K562 (cell line): ENCODE results near the gene SMAP2. TPM values are rescaled to one million over a fixed set of nuclear protein-coding genes. Genes with fewer than 3 reads are reported as not detected.

ENCODE experiments used
- EGR1 ChIP-seq: fragments of 450-650 bp; conservative IDR thresholded peaks from 2 replicates; pipeline ENCODE4 v1.6.1; 2017; ENCODE audit warnings: mild to moderate bottlenecking
- ERF ChIP-seq: fragments of 450-650 bp; formaldehyde crosslinking; IDR thresholded peaks from 2 replicates; pipeline ENCODE4 v1.4.0; 2020; ENCODE audit warnings: mild to moderate bottlenecking, mixed read lengths
- IRF2 ChIP-seq: sonication (generic); formaldehyde crosslinking; IDR thresholded peaks from 2 replicates; pipeline ENCODE4 v1.8.1; 2022; ENCODE audit warnings: mild to moderate bottlenecking, missing genetic modification reagents
- JUND ChIP-seq, 2 experiments: IDR thresholded peaks; 2 replicates in 1 of 2; 3 replicates in 1 of 2; pipeline ENCODE4 v1.6.1; 2011; ENCODE audit warnings: borderline replicate concordance in 2 of 2, low read depth in 2 of 2, low read length in 2 of 2, improper control_type of control experiment in 1 of 2, missing biosample characterization in 1 of 2, missing genetic modification characterization in 1 of 2, missing genetic modification reagents in 1 of 2
- MAZ ChIP-seq, 2 experiments: fragments of 450-650 bp in 1 of 2; sonication (generic) in 1 of 2; formaldehyde crosslinking; IDR thresholded peaks in 1 of 2; conservative IDR thresholded peaks in 1 of 2; 2 replicates each; pipeline versions ENCODE4 v1.4.0 to v1.5.0; 2020; ENCODE audit warnings: mild to moderate bottlenecking in 1 of 2, missing genetic modification reagents in 1 of 2
- NCOA1 ChIP-seq: fragments of 450-650 bp; IDR thresholded peaks from 2 replicates; pipeline ENCODE4 v1.6.1; 2016; ENCODE audit warnings: low read depth
- NR2C2 ChIP-seq, 2 experiments: fragments of 200-800 bp in 1 of 2; sonication (Bioruptor generic) in 1 of 2; sonication (generic) in 1 of 2; formaldehyde crosslinking in 1 of 2; IDR thresholded peaks; 2 replicates each; pipeline versions ENCODE4 v1.6.1 to v1.8.0; 2016 to 2022; ENCODE audit warnings: mild to moderate bottlenecking in 1 of 2, missing compliant biosample characterization in 1 of 2, missing genetic modification characterization in 1 of 2, missing genetic modification reagents in 1 of 2
- PHF21A ChIP-seq: fragments of 450-650 bp; IDR thresholded peaks from 2 replicates; pipeline ENCODE4 v1.6.1; 2017; ENCODE audit warnings: low read depth, borderline replicate concordance
- POLR2AphosphoS2 ChIP-seq: IDR thresholded peaks from 2 replicates; pipeline ENCODE4 v1.6.1; 2012; ENCODE audit warnings: low read length, improper control_type of control experiment
- PTRF ChIP-seq: fragments of 450-650 bp; IDR thresholded peaks from 2 replicates; pipeline ENCODE4 v1.6.1; 2016; ENCODE audit warnings: mild to moderate bottlenecking, missing genetic modification characterization, missing compliant biosample characterization
- RBM34 ChIP-seq: fragments of 200-400 bp; formaldehyde crosslinking; IDR thresholded peaks from 2 replicates; pipeline ENCODE4 v1.6.1; 2018; ENCODE audit warnings: low read length, borderline replicate concordance; ENCODE audit not compliant: insufficient read depth
- RCOR1 ChIP-seq, 2 experiments: IDR thresholded peaks; 2 replicates each; pipeline ENCODE4 v1.6.1; 2012; ENCODE audit warnings: low read depth in 2 of 2, low read length in 2 of 2, borderline replicate concordance in 1 of 2, improper control_type of control experiment in 1 of 2
- SIN3A ChIP-seq, 2 experiments: fragments of 150-350 bp in 1 of 2; IDR thresholded peaks; 2 replicates each; pipeline ENCODE4 v1.6.1; 2011 to 2016; ENCODE audit warnings: borderline replicate concordance in 2 of 2, low read depth in 2 of 2, low read length in 2 of 2, mild to moderate bottlenecking in 2 of 2, moderate library complexity in 2 of 2; ENCODE audit not compliant: control insufficient read depth in 1 of 2
- SPI1 ChIP-seq: IDR thresholded peaks from 2 replicates; pipeline ENCODE4 v1.6.1; 2011; ENCODE audit warnings: low read depth, low read length, control low read depth, borderline replicate concordance
- TARDBP ChIP-seq: fragments of 450-650 bp; IDR thresholded peaks from 2 replicates; pipeline ENCODE4 v1.6.1; 2016
- THRAP3 ChIP-seq: fragments of 450-650 bp; IDR thresholded peaks from 2 replicates; pipeline ENCODE4 v1.6.1; 2016; ENCODE audit warnings: mild to moderate bottlenecking, inconsistent platforms, borderline replicate concordance
- ZBTB8A ChIP-seq: fragments of 450-650 bp; IDR thresholded peaks from 2 replicates; pipeline ENCODE4 v1.6.1; 2018; ENCODE audit warnings: mild to moderate bottlenecking, moderate library complexity; ENCODE audit not compliant: partially characterized antibody
- ZNF696 ChIP-seq: fragments of 250-450 bp; sonication (Bioruptor Pico); conservative IDR thresholded peaks from 2 replicates; pipeline ENCODE4 v1.4.0; 2020; ENCODE audit warnings: mild to moderate bottlenecking, moderate library complexity
- ZSCAN32 ChIP-seq: fragments of 450-650 bp; formaldehyde crosslinking; IDR thresholded peaks from 2 replicates; pipeline ENCODE4 v1.4.0; 2020; ENCODE audit warnings: mild to moderate bottlenecking, moderate library complexity
- polyA plus RNA-seq, 8 experiments: library from polyadenylated mRNA; depleted of rRNA in 4 of 8; stranded (reverse) in 5 of 8; unstranded in 3 of 8; fragments of >200 nt; fragmentation: Nextera tagmentation in 2 of 8; fragmentation: Illumina TruSeq in 1 of 8; extraction: Ambion mirVana in 2 of 8; extraction: Trizol in 1 of 8; gene quantifications; 2 replicates each; pipeline versions ENCODE4 v1.2.1 to v1.2.3, GENCODE V29; 2011 to 2014; ENCODE audit warnings: inconsistent platforms in 1 of 8, missing spikeins in 1 of 8
- total RNA-seq, 7 experiments: library from RNA; depleted of rRNA in 6 of 7; stranded (reverse); fragments of >200 nt in 6 of 7; fragmentation: Illumina TruSeq in 2 of 7; extraction: Trizol in 2 of 7; gene quantifications; 2 replicates each; pipeline versions ENCODE4 v1.2.1 to v1.2.3, GENCODE V29; 2011 to 2021; ENCODE audit warnings: low replicate concordance in 1 of 7
- TF ChIP-seq, protein P1 (sequence below), 2 experiments: fragments of 450-650 bp; formaldehyde crosslinking in 1 of 2; IDR thresholded peaks; 2 replicates each; pipeline versions ENCODE4 v1.4.0 to v1.6.1; 2014 to 2020; ENCODE audit warnings: mild to moderate bottlenecking in 2 of 2, borderline replicate concordance in 1 of 2, low read depth in 1 of 2

SMAP2 gene
- total and polyA plus RNA-seq, 9 of the 15 experiments (the other 6 are each of a cell fraction or from before 2014, with no cell fraction given) = 38.7 to 212 (median 94.1) TPM

DNA sequence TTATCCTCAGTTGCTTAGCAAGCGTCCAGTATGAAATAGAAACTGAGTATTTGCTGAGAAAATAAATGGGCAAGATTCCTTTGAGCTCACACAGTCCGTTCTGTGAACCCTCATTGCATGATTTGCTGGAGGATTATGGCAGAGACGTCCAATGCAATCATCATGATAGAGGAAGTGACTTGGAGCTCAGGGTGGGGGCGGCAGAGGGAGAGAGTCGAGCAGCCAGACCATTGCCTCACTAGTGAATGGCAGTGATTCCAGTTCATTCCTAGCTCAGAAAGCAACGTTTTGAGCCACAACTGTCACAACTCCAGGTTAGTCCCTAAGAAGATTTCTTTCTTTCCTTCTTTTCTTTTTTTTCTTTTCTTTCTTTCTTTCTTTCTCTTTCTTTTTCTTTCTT lies 28.9 kb upstream of the SMAP2 start (continued):
- TF ChIP-seq, protein P1, sequence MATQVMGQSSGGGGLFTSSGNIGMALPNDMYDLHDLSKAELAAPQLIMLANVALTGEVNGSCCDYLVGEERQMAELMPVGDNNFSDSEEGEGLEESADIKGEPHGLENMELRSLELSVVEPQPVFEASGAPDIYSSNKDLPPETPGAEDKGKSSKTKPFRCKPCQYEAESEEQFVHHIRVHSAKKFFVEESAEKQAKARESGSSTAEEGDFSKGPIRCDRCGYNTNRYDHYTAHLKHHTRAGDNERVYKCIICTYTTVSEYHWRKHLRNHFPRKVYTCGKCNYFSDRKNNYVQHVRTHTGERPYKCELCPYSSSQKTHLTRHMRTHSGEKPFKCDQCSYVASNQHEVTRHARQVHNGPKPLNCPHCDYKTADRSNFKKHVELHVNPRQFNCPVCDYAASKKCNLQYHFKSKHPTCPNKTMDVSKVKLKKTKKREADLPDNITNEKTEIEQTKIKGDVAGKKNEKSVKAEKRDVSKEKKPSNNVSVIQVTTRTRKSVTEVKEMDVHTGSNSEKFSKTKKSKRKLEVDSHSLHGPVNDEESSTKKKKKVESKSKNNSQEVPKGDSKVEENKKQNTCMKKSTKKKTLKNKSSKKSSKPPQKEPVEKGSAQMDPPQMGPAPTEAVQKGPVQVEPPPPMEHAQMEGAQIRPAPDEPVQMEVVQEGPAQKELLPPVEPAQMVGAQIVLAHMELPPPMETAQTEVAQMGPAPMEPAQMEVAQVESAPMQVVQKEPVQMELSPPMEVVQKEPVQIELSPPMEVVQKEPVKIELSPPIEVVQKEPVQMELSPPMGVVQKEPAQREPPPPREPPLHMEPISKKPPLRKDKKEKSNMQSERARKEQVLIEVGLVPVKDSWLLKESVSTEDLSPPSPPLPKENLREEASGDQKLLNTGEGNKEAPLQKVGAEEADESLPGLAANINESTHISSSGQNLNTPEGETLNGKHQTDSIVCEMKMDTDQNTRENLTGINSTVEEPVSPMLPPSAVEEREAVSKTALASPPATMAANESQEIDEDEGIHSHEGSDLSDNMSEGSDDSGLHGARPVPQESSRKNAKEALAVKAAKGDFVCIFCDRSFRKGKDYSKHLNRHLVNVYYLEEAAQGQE (IDR thresholded peaks at IDR 0.05; ENCODE audit: borderline replicate concordance) = peak; percentile 24; the same call in 1 of the 2 replicates
- TF ChIP-seq, protein P1 (CRISPR knock-in tag; IDR thresholded peaks at IDR 0.05; ENCODE audit: low read depth) = no peak
- TF ChIP-seq PTRF (tag) = no peak
- peak; percentile 30; the same call in 1 of the 2 replicates for TF ChIP-seq TARDBP
- TF ChIP-seq RCOR1 (IDR thresholded peaks at IDR 0.05; ENCODE audit: borderline replicate concordance in 1 of 2, low read depth in 2 of 2, low read length in 2 of 2) = peak in 1 of 2 experiments; percentile 88; a peak in 2 of 4 replicates
- TF ChIP-seq ZNF696 (CRISPR knock-in tag) = no peak
- no peak for TF ChIP-seq NCOA1
- TF ChIP-seq JUND (IDR thresholded peaks at IDR 0.05; ENCODE audit: borderline replicate concordance, low read depth, low read length) = 0 out of 2 replicates have a peak, but pooled peaks have one; percentile 15
- TF ChIP-seq JUND (tag; IDR thresholded peaks at IDR 0.05; ENCODE audit: borderline replicate concordance, low read depth, low read length) = no peak
- TF ChIP-seq MAZ (CRISPR knock-in tag; conservative IDR thresholded peaks at IDR 0.05 in 1 of 2, IDR thresholded peaks at IDR 0.05 in 1 of 2) = peak in 1 of 2 experiments; percentile 83; a peak in 2 of 4 replicates
- no peak for TF ChIP-seq ZSCAN32
- no peak for TF ChIP-seq ERF (CRISPR knock-in tag)
- no peak for TF ChIP-seq ZBTB8A
- TF ChIP-seq SIN3A (IDR thresholded peaks at IDR 0.05; ENCODE audit: borderline replicate concordance in 2 of 2, control insufficient read depth in 1 of 2, low read depth in 2 of 2, low read length in 2 of 2) = no peak
- no peak for TF ChIP-seq THRAP3
- TF ChIP-seq POLR2AphosphoS2 = no peak
- no peak for TF ChIP-seq IRF2 (CRISPR knock-in tag)
- peak; percentile 93 for TF ChIP-seq SPI1
- TF ChIP-seq NR2C2 (CRISPR knock-in tag; IDR thresholded peaks at IDR 0.05) = no peak
- no peak for TF ChIP-seq NR2C2 (tag; IDR thresholded peaks at IDR 0.05)
- TF ChIP-seq PHF21A = peak; percentile 80; the same call in 1 of the 2 replicates
- no peak for TF ChIP-seq RBM34
- peak; percentile 50 for TF ChIP-seq EGR1
